ENCODE measurements around the gene TIMP4. TPM values are rescaled to one million over a fixed set of nuclear protein-coding genes. Genes with fewer than 3 reads are reported as not detected.

Gene TIMP4
- total and polyA plus RNA-seq, 8 donors = 0.13 to 11.3 (median 0.46) TPM

DNA sequence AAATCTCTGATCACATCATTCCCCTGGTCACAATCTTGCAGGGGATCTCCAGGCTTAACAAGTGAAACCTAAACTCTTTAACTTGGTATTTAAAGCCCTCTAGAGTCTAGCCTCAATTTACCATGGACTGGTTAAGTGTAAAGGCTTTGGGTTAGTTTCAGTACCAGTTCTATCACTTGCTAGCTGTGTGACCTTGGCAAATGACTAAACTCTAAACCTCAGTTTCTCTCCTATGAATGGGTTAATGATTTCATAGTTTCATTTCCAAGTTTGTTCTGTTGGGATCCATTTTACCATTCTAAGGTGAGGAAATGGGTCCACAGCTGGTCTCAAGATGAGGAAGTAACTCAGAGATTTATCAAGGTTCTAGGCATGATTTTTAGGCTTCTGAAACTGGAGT, 38.8 kb upstream of the TIMP4 start:
- H3K4me1 ChIP-seq = peaks cover 13 to 48% of the 10 kb centered on the region in 2 donors
- DNase-seq (no peak), ATAC-seq (no peak)
- intact Hi-C loops (cut with DNase I) = no loop called here
- TF ChIP-seq, protein P1, sequence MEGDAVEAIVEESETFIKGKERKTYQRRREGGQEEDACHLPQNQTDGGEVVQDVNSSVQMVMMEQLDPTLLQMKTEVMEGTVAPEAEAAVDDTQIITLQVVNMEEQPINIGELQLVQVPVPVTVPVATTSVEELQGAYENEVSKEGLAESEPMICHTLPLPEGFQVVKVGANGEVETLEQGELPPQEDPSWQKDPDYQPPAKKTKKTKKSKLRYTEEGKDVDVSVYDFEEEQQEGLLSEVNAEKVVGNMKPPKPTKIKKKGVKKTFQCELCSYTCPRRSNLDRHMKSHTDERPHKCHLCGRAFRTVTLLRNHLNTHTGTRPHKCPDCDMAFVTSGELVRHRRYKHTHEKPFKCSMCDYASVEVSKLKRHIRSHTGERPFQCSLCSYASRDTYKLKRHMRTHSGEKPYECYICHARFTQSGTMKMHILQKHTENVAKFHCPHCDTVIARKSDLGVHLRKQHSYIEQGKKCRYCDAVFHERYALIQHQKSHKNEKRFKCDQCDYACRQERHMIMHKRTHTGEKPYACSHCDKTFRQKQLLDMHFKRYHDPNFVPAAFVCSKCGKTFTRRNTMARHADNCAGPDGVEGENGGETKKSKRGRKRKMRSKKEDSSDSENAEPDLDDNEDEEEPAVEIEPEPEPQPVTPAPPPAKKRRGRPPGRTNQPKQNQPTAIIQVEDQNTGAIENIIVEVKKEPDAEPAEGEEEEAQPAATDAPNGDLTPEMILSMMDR (IDR thresholded peaks at IDR 0.05) = no peak
- no peaks in the 10 kb centered on the region for H3K27me3 ChIP-seq
- no peak overlapping the region for H3K4me3 ChIP-seq
- no peaks in the 10 kb centered on the region for H3K9me3 ChIP-seq
- no peaks in the 10 kb centered on the region for H3K36me3 ChIP-seq
- H3K27ac ChIP-seq = no peak overlapping the region

DNA sequence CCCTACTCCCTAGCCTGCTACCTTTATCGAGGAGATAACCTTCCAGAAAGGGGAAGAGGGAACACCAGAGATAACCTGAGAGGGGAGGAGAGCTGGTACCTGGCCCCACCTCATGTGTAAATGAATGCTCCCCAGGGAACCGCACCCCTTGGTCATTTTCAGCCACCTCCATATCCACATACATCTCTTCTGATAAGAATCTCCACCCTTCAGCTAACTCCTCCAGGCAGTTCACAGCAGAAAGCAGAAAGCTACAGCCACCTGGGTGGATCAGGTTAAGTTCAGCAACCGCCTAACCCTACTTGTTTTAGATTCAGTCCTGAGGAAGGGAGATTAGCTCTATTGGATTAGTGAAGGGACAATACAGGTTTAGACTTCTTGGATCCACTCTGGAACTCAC, 38.0 kb upstream of the TIMP4 start:
- H3K27me3 ChIP-seq = no peaks in the 10 kb centered on the region
- TF ChIP-seq, protein P1 (IDR thresholded peaks at IDR 0.05) = no peak
- no peak overlapping the region for H3K4me3 ChIP-seq
- intact Hi-C loops (cut with DNase I) = no loop called here
- DNase-seq (no peak), ATAC-seq (no peak)
- H3K4me1 ChIP-seq = peaks cover 13 to 56% of the 10 kb centered on the region in 2 donors
- H3K27ac ChIP-seq = no peak overlapping the region
- H3K9me3 ChIP-seq = no peaks in the 10 kb centered on the region
- no peaks in the 10 kb centered on the region for H3K36me3 ChIP-seq

DNA sequence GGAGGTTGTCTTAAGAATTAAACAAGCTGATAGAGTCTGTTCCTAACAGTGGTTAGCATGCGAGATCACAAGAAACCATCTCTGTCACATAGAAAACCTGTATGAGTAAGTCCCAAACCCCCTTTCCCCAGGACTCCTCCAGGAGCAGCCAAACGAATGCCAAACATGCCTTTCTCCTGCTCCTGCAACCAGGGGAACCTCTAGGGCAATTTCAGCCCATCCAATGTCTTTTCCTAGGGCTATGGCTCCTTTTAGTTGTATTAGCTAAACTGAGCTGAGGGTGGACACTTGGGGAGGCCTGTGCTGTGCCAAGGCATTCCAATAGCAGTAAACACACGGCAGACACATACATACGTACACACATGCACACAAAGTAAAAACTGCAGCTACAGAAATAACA, 36.5 kb upstream of the TIMP4 start:
- Histone ChIP-seq H3K27me3 (no peaks in the 10 kb centered on the region), H3K27ac (peak overlapping the region in 1 of 2 donors; percentile 89), H3K9me3 (no peaks in the 10 kb centered on the region), H3K36me3 (no peaks in the 10 kb centered on the region), H3K4me1 (peaks cover 13 to 62% of the 10 kb centered on the region in 2 donors), H3K4me3 (no peak overlapping the region)
- no peak for ATAC-seq
- TF ChIP-seq, protein P1 (IDR thresholded peaks at IDR 0.05) = no peak
- DNase-seq = no peak
- intact Hi-C loops (cut with DNase I) = no loop called here

DNA sequence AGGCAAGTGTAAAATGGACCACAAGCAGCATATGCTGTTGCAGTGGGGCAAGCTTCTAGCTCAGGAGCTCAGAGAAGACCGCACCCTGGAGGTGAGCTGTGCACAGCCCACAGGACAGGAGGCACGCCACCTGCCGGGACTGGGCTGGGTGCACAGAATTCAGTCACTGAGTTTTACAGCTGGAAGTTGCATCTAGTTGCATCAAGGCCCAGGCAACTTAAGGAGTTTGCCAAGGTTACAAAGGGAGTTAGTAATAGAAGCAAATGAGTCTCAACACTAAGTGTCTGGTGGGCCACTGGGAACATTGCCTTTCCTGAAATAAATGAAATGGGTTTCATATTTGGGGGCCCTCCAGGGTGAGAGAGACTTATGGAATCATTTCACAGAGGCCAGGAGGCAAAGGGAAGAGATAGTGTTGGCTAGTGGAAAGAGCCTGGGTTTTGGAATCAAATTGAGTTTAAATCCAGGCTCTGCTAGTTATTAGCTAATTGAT, 36.0 kb upstream of the TIMP4 start:
- intact Hi-C loops (cut with DNase I) = no loop called here
- DNase-seq (no peak), ATAC-seq (no peak)
- no peaks in the 10 kb centered on the region for H3K27me3 ChIP-seq
- H3K36me3 ChIP-seq = no peaks in the 10 kb centered on the region
- H3K4me1 ChIP-seq = peaks cover 13 to 67% of the 10 kb centered on the region in 2 donors
- H3K27ac ChIP-seq = peak overlapping the region; percentile 10 to 89
- TF ChIP-seq, protein P1 (IDR thresholded peaks at IDR 0.05) = no peak
- H3K4me3 ChIP-seq = no peak overlapping the region
- no peaks in the 10 kb centered on the region for H3K9me3 ChIP-seq

DNA sequence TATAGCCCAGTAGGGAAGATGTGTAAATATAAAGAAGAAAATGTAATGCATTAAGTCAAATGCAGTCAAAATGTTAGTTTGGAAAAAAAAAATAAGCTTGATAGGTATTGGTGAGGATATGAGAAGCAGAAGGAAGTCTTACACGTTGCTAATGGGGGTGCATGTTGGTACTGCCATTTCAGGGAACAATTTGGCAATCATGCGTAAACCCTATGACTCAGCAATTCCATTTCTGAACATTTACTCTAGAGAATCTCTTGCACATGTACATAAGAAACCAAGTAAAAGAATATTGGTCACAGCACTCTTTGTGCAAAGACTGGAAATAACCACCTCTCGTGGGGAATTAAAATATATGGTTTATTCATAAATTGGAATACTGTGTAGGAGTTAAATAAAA, 35.5 kb upstream of the TIMP4 start:
- no peak overlapping the region for H3K4me3 ChIP-seq
- TF ChIP-seq, protein P1 (IDR thresholded peaks at IDR 0.05) = no peak
- no peaks in the 10 kb centered on the region for H3K9me3 ChIP-seq
- intact Hi-C loops (cut with DNase I) = no loop called here
- ATAC-seq = peak; percentile 69
- peak overlapping the region; percentile 63 to 89 for H3K27ac ChIP-seq
- no peak for DNase-seq
- no peaks in the 10 kb centered on the region for H3K27me3 ChIP-seq
- no peaks in the 10 kb centered on the region for H3K36me3 ChIP-seq
- peaks cover 13 to 72% of the 10 kb centered on the region in 2 donors for H3K4me1 ChIP-seq
